C4-2B (cell line): ENCODE data around the gene MYO15A.

Source experiments
- ZFX ChIP-seq: fragments of 450-650 bp; IDR thresholded peaks from 2 replicates; pipeline ENCODE4 v1.6.1; 2017
- TF ChIP-seq, protein P1 (sequence below): fragments of 450-650 bp; conservative IDR thresholded peaks from 2 replicates; pipeline ENCODE4 v1.5.1; 2017; ENCODE audit warnings: mild to moderate bottlenecking

DNA sequence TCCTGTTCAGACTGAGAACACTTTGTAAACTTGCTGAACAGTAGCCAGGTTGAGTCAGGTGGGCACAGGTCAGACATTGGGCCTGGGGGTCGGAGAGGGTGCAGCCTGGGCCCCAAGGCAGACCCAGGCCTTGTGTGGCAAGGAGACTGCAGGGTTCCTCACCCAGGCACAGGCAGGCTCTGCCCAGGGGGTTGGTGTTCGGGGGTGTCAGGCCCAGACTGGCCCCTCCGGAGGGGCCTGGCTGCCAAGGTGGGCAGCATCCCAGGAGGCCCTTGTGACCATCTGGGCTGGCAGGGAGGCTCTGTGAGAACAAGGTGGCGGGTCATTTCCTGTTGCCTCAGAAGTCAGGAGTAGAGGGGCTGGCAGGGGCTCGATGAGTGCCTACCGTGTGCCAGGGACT is 585 bp upstream of the MYO15A start:
- TF ChIP-seq, protein P1, sequence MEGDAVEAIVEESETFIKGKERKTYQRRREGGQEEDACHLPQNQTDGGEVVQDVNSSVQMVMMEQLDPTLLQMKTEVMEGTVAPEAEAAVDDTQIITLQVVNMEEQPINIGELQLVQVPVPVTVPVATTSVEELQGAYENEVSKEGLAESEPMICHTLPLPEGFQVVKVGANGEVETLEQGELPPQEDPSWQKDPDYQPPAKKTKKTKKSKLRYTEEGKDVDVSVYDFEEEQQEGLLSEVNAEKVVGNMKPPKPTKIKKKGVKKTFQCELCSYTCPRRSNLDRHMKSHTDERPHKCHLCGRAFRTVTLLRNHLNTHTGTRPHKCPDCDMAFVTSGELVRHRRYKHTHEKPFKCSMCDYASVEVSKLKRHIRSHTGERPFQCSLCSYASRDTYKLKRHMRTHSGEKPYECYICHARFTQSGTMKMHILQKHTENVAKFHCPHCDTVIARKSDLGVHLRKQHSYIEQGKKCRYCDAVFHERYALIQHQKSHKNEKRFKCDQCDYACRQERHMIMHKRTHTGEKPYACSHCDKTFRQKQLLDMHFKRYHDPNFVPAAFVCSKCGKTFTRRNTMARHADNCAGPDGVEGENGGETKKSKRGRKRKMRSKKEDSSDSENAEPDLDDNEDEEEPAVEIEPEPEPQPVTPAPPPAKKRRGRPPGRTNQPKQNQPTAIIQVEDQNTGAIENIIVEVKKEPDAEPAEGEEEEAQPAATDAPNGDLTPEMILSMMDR, result no peak
- TF ChIP-seq ZFX, result no peak
